Fibroblast of villous mesenchyme (primary cell): ENCODE data around the gene COL23A1. TPM values are rescaled to one million over a fixed set of nuclear protein-coding genes. Genes with fewer than 3 reads are reported as not detected.

Experiments
- DNase-seq: peaks from one replicate; pipeline ENCODE4 v3.0.0-alpha.2; 2010; ENCODE audit warnings: low read depth
- H3K4me3 ChIP-seq: 2 replicates; pipeline ENCODE4 v1.5.1; 2011; ENCODE audit warnings: low read depth, mild to moderate bottlenecking, low read length
- CTCF ChIP-seq: IDR thresholded peaks from 2 replicates; pipeline ENCODE4 v1.5.1; 2012; ENCODE audit warnings: low read depth, mild to moderate bottlenecking, low read length; ENCODE audit not compliant: insufficient read depth
- total RNA-seq: library from RNA; depleted of rRNA; stranded (reverse); fragments of >200 nt; gene quantifications from 2 replicates; pipeline ENCODE4 v1.2.3, GENCODE V29; 2012

Gene COL23A1
- total RNA-seq, 1 donor: not detected

DNA sequence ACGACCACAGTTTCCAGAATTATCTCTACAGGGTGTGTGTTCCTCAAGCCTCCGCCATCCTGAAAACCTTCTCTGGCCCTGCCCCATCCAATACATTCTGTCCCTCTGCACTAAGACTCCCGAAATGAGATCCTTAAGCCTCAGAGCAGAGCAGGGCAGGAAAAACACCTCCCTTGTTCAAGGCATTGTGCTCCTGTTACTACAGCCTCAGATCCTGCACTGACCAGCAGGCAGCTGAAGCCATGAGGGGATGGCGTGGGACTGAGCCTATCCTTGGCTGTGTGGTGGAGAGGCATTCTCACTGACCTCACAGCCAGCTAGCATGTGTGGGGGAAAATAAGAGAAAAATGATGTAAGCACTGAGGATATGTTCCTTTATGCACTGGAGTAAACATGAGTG is 250.9 kb downstream of the COL23A1 start:
- H3K4me3 ChIP-seq: no peak overlapping the region
- no peak for TF ChIP-seq CTCF
- no peak for DNase-seq

- no peak overlapping the region for H3K4me3 ChIP-seq
- TF ChIP-seq CTCF: no peak
- no peak for DNase-seq
These were observed 251.4 kb downstream of the COL23A1 start for GRCh38 chr5:178338750-178339144.

GRCh38 chr5:178338126-178338749 is 252.0 kb downstream of the COL23A1 start:
- no peak overlapping the region for H3K4me3 ChIP-seq
- no peak for DNase-seq
- no peak for TF ChIP-seq CTCF

DNA sequence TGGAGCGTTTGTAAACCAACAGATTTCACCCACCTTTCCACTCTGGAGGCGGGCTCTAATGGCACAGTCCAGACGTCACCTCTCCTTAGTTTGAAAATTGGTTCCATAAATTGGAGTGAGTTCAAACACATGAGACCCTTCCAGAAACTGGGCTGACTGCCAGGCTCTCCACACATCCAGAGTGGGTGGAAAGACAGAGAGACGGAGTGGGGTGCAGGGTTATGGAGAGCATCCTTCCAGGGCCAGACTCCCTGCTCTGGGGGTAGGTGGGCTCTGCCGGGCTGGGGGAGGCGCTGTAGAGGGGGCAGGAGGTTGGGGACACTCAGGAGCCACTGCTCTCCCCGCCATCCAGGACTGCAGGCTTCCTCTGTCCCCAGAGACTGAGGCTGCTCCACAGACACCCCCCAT is 252.9 kb downstream of the COL23A1 start:
- no peak for TF ChIP-seq CTCF
- no peak overlapping the region for H3K4me3 ChIP-seq
- no peak for DNase-seq

DNA sequence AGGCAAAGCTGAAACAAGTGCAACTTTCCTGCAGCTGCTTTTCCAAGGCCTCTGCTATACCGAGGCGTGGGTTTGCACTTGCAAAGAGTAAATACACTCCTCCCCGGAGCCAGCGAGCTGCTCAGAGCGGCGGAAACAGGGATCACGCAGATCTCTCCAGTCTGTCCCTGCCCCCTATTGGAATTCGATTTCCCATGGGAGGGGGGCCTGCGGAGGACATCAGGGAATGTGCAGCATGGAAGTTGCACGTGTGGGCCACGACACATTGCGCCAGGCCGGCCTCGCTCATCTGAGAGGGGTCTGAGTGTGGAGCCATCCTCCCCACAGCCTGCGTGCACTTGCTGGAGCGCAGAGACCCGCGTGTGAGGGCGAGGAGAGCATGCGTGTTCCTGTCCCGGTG is 253.3 kb downstream of the COL23A1 start:
- DNase-seq: no peak
- no peak for TF ChIP-seq CTCF
- no peak overlapping the region for H3K4me3 ChIP-seq

GRCh38 chr5:178335302-178336030 is 254.7 kb downstream of the COL23A1 start:
- no peak for TF ChIP-seq CTCF
- DNase-seq: no peak
- no peak overlapping the region for H3K4me3 ChIP-seq
